Stimulated activated memory B cell treated with anti-CD40 and anti-IgM and Interleukin-4, amounts not matched to agents 10 μg/mL and 1 μg/mL and 100 μg/mL, for 72 hours (primary cell): Measurements from ENCODE around the gene KCNN4.
"Not testable (repeated sequence)": the region's sequence is repeated elsewhere in the genome, so short reads cannot be mapped to it uniquely, and the experiment has no call there.

Experiments
- ATAC-seq: fragments of 150-1000 bp; cut with Tn5 transposase; 2 replicates; pipeline ENCODE4 v1.10.0; 2021
- H3K27ac Mint-ChIP-seq: one replicate; pipeline ENCODE4 v1.8.0; 2022; ENCODE audit warnings: mild to moderate bottlenecking, mixed read lengths
- H3K27me3 Mint-ChIP-seq: one replicate; pipeline ENCODE4 v1.8.0; 2022; ENCODE audit warnings: mixed read lengths
- H3K36me3 Mint-ChIP-seq: one replicate; pipeline ENCODE4 v1.8.0; 2022; ENCODE audit warnings: mixed read lengths
- H3K4me1 Mint-ChIP-seq: one replicate; pipeline ENCODE4 v1.8.0; 2022; ENCODE audit warnings: mixed read lengths
- H3K4me3 Mint-ChIP-seq: one replicate; pipeline ENCODE4 v1.8.0; 2022; ENCODE audit warnings: mild to moderate bottlenecking, moderate library complexity, mixed read lengths
- H3K9me3 Mint-ChIP-seq: one replicate; pipeline ENCODE4 v1.8.0; 2022; ENCODE audit warnings: mixed read lengths

Gene KCNN4

GRCh38 chr19:43784241-43784980, 3.6 kb upstream of the KCNN4 start:
- Mint-ChIP-seq H3K4me1 (peaks cover 57% of the 10 kb centered on the region), H3K9me3 (peaks cover 3% of the 10 kb centered on the region), H3K36me3 (peaks cover 5% of the 10 kb centered on the region), H3K27ac (peak overlapping the region; percentile 93), H3K27me3 (peaks cover 7% of the 10 kb centered on the region), H3K4me3 (peak overlapping the region; percentile 82)
- ATAC-seq: no peak

- H3K27ac Mint-ChIP-seq: peak overlapping the region; percentile 93
- peaks cover 1% of the 10 kb centered on the region for H3K27me3 Mint-ChIP-seq
- peak overlapping the region; percentile 82 for H3K4me3 Mint-ChIP-seq
- peaks cover 8% of the 10 kb centered on the region for H3K36me3 Mint-ChIP-seq
- peaks cover 60% of the 10 kb centered on the region for H3K4me1 Mint-ChIP-seq
- H3K9me3 Mint-ChIP-seq: peaks cover 3% of the 10 kb centered on the region
- no peak for ATAC-seq
Observed at GRCh38 chr19:43783636-43784035, 2.9 kb upstream of the KCNN4 start.

GRCh38 chr19:43782689-43783231, 2.0 kb upstream of the KCNN4 start:
- Mint-ChIP-seq H3K4me3 (peak overlapping the region; percentile 82), H3K27me3 (no peaks in the 10 kb centered on the region), H3K27ac (peak overlapping the region; percentile 93), H3K36me3 (peaks cover 8% of the 10 kb centered on the region), H3K9me3 (peaks cover 3% of the 10 kb centered on the region), H3K4me1 (peaks cover 69% of the 10 kb centered on the region)
- peak; percentile 75 for ATAC-seq

GRCh38 chr19:43782311-43782660, 1.5 kb upstream of the KCNN4 start:
- Mint-ChIP-seq H3K4me3 (peak overlapping the region; percentile 82), H3K9me3 (peaks cover 3% of the 10 kb centered on the region), H3K27ac (peak overlapping the region; percentile 93), H3K27me3 (no peaks in the 10 kb centered on the region), H3K36me3 (peaks cover 9% of the 10 kb centered on the region), H3K4me1 (peaks cover 74% of the 10 kb centered on the region)
- ATAC-seq: no peak

- Mint-ChIP-seq H3K27me3 (no peaks in the 10 kb centered on the region), H3K27ac (peak overlapping the region; percentile 93), H3K9me3 (peaks cover 3% of the 10 kb centered on the region), H3K4me3 (peak overlapping the region; percentile 82), H3K4me1 (peaks cover 79% of the 10 kb centered on the region), H3K36me3 (peaks cover 14% of the 10 kb centered on the region)
- no peak for ATAC-seq
Observed at GRCh38 chr19:43781630-43782310, 997 bp upstream of the KCNN4 start.

- H3K27me3 Mint-ChIP-seq: no peaks in the 10 kb centered on the region
- H3K4me3 Mint-ChIP-seq: peak overlapping the region; percentile 82
- H3K36me3 Mint-ChIP-seq: peaks cover 32% of the 10 kb centered on the region
- H3K9me3 Mint-ChIP-seq: peaks cover 3% of the 10 kb centered on the region
- H3K27ac Mint-ChIP-seq: peak overlapping the region; percentile 93
- no peak for ATAC-seq
- peaks cover 92% of the 10 kb centered on the region for H3K4me1 Mint-ChIP-seq
Observed at GRCh38 chr19:43779820-43780219, 953 bp downstream of the KCNN4 start.

- peaks cover 86% of the 10 kb centered on the region for H3K4me1 Mint-ChIP-seq
- ATAC-seq: no peak
- peaks cover 3% of the 10 kb centered on the region for H3K9me3 Mint-ChIP-seq
- no peaks in the 10 kb centered on the region for H3K27me3 Mint-ChIP-seq
- H3K36me3 Mint-ChIP-seq: peaks cover 32% of the 10 kb centered on the region
- peak overlapping the region; percentile 82 for H3K4me3 Mint-ChIP-seq
- peak overlapping the region; percentile 93 for H3K27ac Mint-ChIP-seq
Observed at GRCh38 chr19:43779147-43779819, 1.5 kb downstream of the KCNN4 start.

- ATAC-seq: no peak
- H3K4me3 Mint-ChIP-seq: peak overlapping the region; percentile 82
- no peaks in the 10 kb centered on the region for H3K27me3 Mint-ChIP-seq
- H3K9me3 Mint-ChIP-seq: peaks cover 3% of the 10 kb centered on the region
- peaks cover 80% of the 10 kb centered on the region for H3K4me1 Mint-ChIP-seq
- peaks cover 34% of the 10 kb centered on the region for H3K36me3 Mint-ChIP-seq
- peak overlapping the region; percentile 93 for H3K27ac Mint-ChIP-seq
Observed at GRCh38 chr19:43778651-43779050, 2.1 kb downstream of the KCNN4 start.

GRCh38 chr19:43777163-43777695, 3.5 kb downstream of the KCNN4 start:
- Mint-ChIP-seq H3K4me3 (peak overlapping the region; percentile 82), H3K4me1 (peaks cover 70% of the 10 kb centered on the region), H3K9me3 (no peaks in the 10 kb centered on the region), H3K27ac (peak overlapping the region; percentile 93), H3K27me3 (no peaks in the 10 kb centered on the region), H3K36me3 (peaks cover 43% of the 10 kb centered on the region)
- no peak for ATAC-seq

GRCh38 chr19:43776286-43776685, 4.5 kb downstream of the KCNN4 start:
- Mint-ChIP-seq H3K9me3 (no peaks in the 10 kb centered on the region), H3K27me3 (no peaks in the 10 kb centered on the region), H3K36me3 (peaks cover 46% of the 10 kb centered on the region), H3K4me3 (peak overlapping the region; percentile 82), H3K4me1 (peaks cover 61% of the 10 kb centered on the region), H3K27ac (peak overlapping the region; percentile 93)
- no peak for ATAC-seq

- H3K4me3 Mint-ChIP-seq: peak overlapping the region; percentile 30
- H3K36me3 Mint-ChIP-seq: peaks cover 54% of the 10 kb centered on the region
- peak overlapping the region; percentile 93 for H3K27ac Mint-ChIP-seq
- H3K27me3 Mint-ChIP-seq: no peaks in the 10 kb centered on the region
- H3K9me3 Mint-ChIP-seq: no peaks in the 10 kb centered on the region
- ATAC-seq: no peak
- peaks cover 64% of the 10 kb centered on the region for H3K4me1 Mint-ChIP-seq
Observed at GRCh38 chr19:43775299-43775890, 5.4 kb downstream of the KCNN4 start.

- Mint-ChIP-seq H3K27ac (peak overlapping the region; percentile 93), H3K36me3 (peaks cover 58% of the 10 kb centered on the region), H3K4me1 (peaks cover 69% of the 10 kb centered on the region)
- H3K4me3 Mint-ChIP-seq, H3K27me3 Mint-ChIP-seq, ATAC-seq, H3K9me3 Mint-ChIP-seq: not testable (repeated sequence)
Observed at GRCh38 chr19:43774940-43775258, 5.9 kb downstream of the KCNN4 start.

- peaks cover 58% of the 10 kb centered on the region for H3K36me3 Mint-ChIP-seq
- peaks cover 68% of the 10 kb centered on the region for H3K4me1 Mint-ChIP-seq
- ATAC-seq: peak; percentile 7
- H3K27ac Mint-ChIP-seq: no peak overlapping the region
- H3K9me3 Mint-ChIP-seq: no peaks in the 10 kb centered on the region
- no peaks in the 10 kb centered on the region for H3K27me3 Mint-ChIP-seq
- no peak overlapping the region for H3K4me3 Mint-ChIP-seq
Observed at GRCh38 chr19:43774103-43774939, 6.5 kb downstream of the KCNN4 start.

GRCh38 chr19:43773725-43774102, 7.1 kb downstream of the KCNN4 start:
- Mint-ChIP-seq H3K9me3 (no peaks in the 10 kb centered on the region), H3K27ac (no peak overlapping the region), H3K4me1 (peaks cover 68% of the 10 kb centered on the region), H3K4me3 (no peak overlapping the region), H3K36me3 (peaks cover 63% of the 10 kb centered on the region), H3K27me3 (no peaks in the 10 kb centered on the region)
- no peak for ATAC-seq
